Activated T-helper 9 cell treated with anti-CD3 and anti-CD28 coated beads, Interleukin-2, amount 50 U/mL, for 16 hours (primary cell): ENCODE measurements around the gene EEIG2.
"Not testable (repeated sequence)": the region's sequence is repeated elsewhere in the genome, so short reads cannot be mapped to it uniquely, and the experiment has no call there.

Experiments
- DNase-seq: peaks from one replicate; pipeline ENCODE4 v3.0.0-alpha.2; 2020; ENCODE audit warnings: low read depth

The EEIG2 gene

DNA sequence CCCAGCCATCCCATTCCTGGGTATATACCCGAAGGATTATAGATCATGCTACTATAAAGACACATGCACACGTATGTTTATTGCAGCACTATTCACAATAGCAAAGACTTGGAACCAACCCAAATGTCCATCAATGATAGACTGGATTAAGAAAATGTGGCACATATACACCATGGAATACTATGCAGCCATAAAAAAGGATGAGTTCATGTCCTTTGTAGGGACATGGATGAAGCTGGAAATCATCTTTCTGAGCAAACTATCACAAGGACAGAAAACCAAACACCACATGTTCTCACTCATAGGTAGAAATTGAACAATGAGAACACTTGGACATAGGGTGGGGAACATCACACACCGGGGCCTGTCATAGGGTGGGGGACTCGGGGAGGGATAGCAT lies 12.4 kb upstream of the EEIG2 start:
- DNase-seq: not testable (repeated sequence)

- no peak for DNase-seq
Observed at GRCh38 chr1:108551137-108551862, 8.6 kb upstream of the EEIG2 start.

DNA sequence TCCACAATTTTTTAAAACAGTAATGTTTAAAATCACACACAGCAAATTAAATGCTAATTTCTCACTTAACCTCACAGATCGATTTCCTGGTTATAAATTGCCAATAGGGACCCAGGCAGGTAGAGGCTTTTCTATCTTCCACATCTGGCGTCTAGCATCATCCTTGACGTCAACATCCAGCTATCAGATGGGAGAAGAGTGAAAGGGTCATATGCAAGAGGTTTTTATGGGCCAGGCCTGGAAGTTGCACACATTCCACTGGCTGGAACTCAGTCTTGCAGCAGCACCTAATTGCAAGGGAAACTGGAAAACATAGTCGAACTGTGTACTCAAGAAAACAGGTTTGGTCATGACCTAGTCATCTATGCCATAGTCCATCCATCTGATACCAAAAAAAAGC lies 6.0 kb upstream of the EEIG2 start:
- DNase-seq: no peak

DNA sequence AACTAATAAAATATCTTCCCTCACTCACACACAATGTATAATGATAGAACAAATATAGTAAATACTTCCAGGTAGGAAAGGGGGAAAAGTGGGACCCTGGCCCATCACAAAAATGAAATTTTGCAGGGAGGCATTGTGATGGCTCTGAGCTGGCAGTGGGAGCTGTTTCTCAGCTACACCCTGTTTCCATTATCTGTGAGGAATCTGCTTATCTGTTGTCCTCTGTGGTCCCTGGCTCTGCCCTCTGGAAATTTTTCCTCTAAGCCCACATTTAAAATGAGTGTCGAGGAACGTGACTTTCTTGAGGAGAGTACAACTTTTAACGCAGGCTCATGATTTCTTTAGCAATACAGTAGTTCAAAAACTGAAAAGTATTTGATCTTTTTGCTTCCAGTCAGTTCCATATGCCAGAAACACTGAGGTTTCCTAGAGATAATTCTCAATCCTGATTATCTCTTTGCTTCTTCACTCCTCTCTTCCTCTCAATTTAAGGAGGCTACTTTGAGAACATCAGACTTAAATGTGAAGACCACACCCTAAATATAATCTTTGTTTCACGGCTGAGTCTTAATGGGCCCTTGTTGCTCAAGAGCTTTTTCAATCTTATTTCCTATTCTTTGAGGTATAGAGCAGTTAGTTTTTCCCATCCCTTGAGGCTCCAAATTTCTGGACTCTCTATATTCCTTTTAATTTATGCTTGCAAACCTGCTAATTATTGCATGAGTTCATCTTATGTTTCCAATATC lies 5.0 kb upstream of the EEIG2 start:
- DNase-seq: no peak

DNA sequence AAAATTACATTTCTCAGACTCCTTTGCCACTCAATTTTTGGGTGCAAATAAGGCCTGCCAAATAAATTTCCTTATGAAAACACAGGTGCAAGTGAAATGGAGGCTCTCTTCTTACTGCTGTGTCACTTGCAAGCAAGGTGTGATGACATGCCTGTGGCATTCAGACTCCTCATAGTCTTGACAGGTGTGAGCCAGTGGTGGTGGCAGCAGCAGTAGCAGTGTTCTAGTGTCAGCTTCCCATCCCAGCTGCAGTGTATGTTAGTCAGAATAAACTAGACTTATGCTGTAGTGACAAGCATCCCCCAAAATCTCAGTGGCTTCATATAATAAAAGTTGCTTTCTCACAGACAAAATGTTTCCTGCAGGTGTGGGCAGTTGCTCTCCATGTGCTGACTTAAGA lies 3.8 kb upstream of the EEIG2 start:
- DNase-seq: no peak

DNA sequence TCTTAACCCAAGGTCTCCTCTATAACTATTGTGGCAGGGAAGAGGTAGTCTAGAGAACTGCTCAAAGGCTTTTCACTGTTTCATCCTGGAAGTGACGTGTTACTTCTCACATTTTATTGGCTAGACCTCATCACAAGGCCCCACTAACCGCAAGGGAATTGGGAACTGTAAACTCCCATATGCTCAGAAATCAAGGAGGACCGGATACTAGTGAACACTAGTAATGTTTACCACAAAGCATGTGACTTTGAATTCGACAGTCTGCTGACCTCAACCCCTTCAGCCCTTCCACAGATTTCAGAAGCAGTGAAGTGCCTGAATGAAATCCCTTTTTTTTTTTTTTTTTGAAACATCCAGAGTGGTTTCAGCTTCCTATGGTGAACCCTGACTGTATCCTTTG lies 3.4 kb upstream of the EEIG2 start:
- no peak for DNase-seq

DNA sequence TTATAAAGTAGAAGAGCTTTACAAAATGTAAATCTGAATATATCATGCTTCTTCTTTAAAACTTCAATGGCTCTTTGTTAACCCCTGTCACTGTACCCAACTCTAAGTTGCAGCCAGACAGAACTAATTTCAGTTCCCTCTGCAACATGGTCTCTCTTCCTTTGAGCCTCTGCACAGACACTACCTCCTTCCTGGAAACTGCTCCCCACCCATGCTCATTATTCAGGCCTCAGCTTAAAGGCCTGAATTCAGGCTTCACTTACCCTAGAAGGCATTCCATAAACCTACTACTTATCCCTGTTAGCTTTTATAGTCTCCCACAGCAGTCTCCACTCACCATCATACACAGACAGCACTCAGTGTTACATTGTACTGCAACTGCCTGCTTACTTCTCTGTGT lies 2.6 kb upstream of the EEIG2 start:
- DNase-seq: no peak

- DNase-seq: no peak
Observed at GRCh38 chr1:108560189-108560873, 431 bp downstream of the EEIG2 start.

DNA sequence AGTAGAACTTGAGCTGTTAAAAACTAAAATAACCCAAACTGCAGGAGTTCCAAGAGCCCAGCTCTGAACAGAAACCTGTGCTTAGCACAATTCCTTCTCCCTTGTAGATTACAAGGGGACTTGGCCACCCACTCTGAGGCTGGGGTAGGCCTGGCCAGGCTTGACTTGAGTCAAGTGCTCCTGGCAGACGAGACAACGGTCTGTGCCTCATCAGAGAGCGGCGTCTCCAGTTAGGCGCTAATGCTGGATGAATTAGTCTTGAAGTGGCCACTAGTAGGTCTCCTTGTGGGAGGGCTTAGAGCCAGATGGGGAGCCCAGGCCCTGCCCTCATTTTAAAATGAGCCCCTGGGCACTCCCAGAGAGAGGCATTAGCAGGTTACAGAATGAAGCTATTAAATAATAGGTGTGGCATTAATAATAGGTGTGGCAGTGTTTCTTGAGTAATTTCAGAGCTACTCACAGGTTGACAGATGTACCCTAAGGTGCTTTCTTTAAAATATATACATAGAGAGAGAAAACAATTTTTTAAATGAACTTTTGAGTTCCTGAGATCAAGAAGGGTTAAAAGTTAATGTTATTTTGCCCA lies 1.1 kb downstream of the EEIG2 start:
- peak; percentile 17 for DNase-seq

GRCh38 chr1:108561689-108562326 lies 1.9 kb downstream of the EEIG2 start:
- peak; percentile 70 for DNase-seq

DNA sequence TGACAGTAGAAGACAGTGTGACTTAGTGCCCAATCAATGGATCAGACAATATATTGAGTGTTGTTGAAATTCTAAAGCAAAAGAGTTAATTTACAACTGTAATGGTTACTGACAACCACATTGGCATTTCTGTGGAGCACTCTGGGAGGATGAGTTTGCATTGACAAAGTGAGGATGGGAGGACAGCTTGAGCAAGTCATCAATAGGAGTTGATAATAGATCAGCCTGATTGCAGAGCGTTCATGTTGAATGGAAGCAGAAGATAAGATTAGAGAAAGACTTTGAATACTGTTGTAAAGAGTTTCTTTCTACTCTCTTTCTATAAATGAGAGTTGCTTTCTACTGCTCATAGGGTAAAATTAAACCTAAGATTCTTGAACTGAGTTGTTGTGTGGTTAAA lies 3.9 kb downstream of the EEIG2 start:
- no peak for DNase-seq

DNA sequence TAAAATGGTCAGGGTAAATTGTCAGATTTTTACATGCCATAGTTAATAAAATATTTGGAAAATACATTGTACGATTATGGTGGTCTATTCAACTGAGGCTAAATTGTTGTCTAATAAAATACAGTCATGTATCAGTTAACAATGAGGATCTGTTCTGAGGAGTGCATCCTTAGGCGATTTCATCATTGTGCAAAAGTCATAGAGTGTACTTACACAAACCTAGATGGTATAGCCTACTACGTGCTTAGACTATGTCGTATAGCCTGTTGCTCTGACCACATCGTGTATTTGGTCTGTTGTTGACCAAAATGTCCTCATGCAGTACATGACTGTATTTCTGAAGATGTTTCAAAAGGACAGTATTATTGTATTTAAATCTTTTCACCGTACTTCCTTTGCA lies 5.2 kb downstream of the EEIG2 start:
- no peak for DNase-seq

DNA sequence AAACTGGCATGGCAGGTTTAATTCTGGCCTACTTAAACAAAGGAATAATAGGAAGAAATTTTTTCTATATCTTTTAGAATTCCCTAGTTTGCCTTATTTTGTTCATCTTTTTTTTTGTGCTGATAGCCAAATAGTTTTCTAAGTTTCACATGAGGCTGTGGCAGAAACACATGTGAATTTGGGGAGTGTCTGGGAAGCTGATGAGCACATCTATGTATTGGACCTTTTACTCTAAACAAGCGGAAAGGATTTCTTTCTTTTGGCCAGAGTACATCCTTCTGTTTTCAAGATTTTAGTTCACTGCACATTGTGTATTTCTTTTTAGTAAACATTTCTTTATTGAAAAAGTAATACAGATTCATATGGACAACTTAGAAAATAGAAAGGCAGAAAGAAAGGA lies 5.6 kb downstream of the EEIG2 start:
- DNase-seq: no peak

DNA sequence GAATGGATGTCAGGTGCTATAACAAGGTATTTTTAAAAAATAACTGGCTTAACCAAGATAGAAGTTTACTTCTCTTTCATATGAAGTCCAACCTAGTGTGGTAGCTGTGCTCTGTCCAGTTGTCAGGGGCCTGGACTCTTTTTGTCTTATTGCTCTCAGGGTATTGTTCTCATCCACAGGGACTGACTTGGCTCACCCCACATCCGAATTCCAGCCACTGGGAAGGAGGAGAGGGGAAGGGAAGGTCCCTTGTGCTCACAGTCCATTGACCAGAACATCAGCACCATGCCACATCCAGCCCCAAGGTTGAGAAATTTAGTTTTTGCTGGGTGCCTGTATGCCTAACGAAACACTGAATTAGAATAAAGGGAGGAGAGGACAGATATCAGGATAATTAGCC lies 8.7 kb downstream of the EEIG2 start:
- no peak for DNase-seq

GRCh38 chr1:108569097-108569728 lies 9.3 kb downstream of the EEIG2 start:
- no peak for DNase-seq

- DNase-seq: no peak
Observed at GRCh38 chr1:108570128-108570527, 10.2 kb downstream of the EEIG2 start.

- DNase-seq: no peak
Observed at GRCh38 chr1:108570998-108571401, 11.1 kb downstream of the EEIG2 start.

- DNase-seq: no peak
Observed at GRCh38 chr1:108572182-108572581, 12.3 kb downstream of the EEIG2 start.

- no peak for DNase-seq
Observed at GRCh38 chr1:108573183-108573582, 13.3 kb downstream of the EEIG2 start.

GRCh38 chr1:108574008-108574407 lies 14.1 kb downstream of the EEIG2 start:
- DNase-seq: no peak

DNA sequence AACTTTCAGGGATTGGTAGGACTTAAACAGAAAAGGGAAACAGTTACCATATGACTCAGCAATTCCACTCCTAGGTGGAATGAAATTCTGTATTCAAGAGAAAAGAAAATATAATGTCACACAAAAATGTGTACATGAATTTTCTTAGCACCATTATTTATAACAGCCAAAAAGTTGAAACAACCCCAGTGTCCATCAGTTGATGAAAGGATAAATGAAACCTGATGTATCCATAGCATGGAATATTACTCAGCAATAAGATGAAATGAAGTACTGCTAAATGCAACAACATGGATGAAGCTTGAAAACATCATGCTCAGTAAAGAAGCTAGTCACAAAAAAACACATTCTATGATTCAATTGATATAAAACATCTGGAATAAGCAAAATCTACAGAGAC lies 15.5 kb downstream of the EEIG2 start:
- DNase-seq: no peak
